Colonic mucosa (tissue), 4 donors: Measurements from ENCODE around the gene CHST2. TPM values are rescaled to one million over a fixed set of nuclear protein-coding genes. Genes with fewer than 3 reads are reported as not detected.

Experiments used
- DNase-seq: peaks from one replicate; pipeline ENCODE4 v3.0.0-alpha.2; 2020
- H3K27ac ChIP-seq: fragments of 200-600 bp; one replicate; pipeline ENCODE4 v1.8.0; 2021
- H3K27me3 ChIP-seq: fragments of 200-600 bp; one replicate; pipeline ENCODE4 v1.8.0; 2021
- H3K36me3 ChIP-seq: fragments of 200-600 bp; one replicate; pipeline ENCODE4 v1.8.0; 2021
- H3K4me1 ChIP-seq: fragments of 200-600 bp; one replicate; pipeline ENCODE4 v1.8.0; 2021; ENCODE audit warnings: mild to moderate bottlenecking
- H3K4me3 ChIP-seq: fragments of 200-600 bp; one replicate; pipeline ENCODE4 v1.8.0; 2021
- H3K9ac ChIP-seq, 2 donors: one replicate each; pipeline ENCODE4 v1.7.0; 2013; ENCODE audit warnings: control low read depth in 2 of 2, low read depth in 2 of 2, low read length in 2 of 2
- H3K9me3 ChIP-seq: fragments of 200-600 bp; one replicate; pipeline ENCODE4 v1.8.0; 2021
- CTCF ChIP-seq: fragments of 200-600 bp; IDR thresholded peaks from one replicate; pipeline ENCODE4 v1.8.0; 2022; ENCODE audit warnings: antibody characterized with exemption, mild to moderate bottlenecking
- intact Hi-C: fragments of 100-400 bp; cut with DNase I; formaldehyde crosslinking; loops from one replicate; pipeline ENCODE4 v1.14.1; 2022
- total RNA-seq, 2 donors: library from RNA; stranded (reverse); fragmentation: NEBNext Ultra II Directional in 1 of 2; extraction: Animal tissue kit (Norgen Biotek cat#: 25700) in 1 of 2; gene quantifications; one replicate each; pipeline ENCODE4 v1.2.1, GENCODE V29; 2021
- donor health status: healthy.
- donor health status: DM: no; HTN: no; CAD: no.
- donor health status: DM: no; HTN: no; CAD: no.

CHST2 gene
- total RNA-seq, 2 donors from 2014 or later, result 1.8 to 2.5 TPM

- Histone ChIP-seq H3K4me3 (no peak overlapping the region), H3K27ac (no peak overlapping the region), H3K9me3 (no peaks in the 10 kb centered on the region), H3K36me3 (no peaks in the 10 kb centered on the region), H3K4me1 (no peaks in the 10 kb centered on the region), H3K9ac (no peak overlapping the region), H3K27me3 (no peaks in the 10 kb centered on the region)
- no peak for DNase-seq
- no peak for TF ChIP-seq CTCF
- intact Hi-C loops, result no loop called here
These were observed 8.8 kb downstream of the CHST2 start for GRCh38 chr3:143128227-143128955.

GRCh38 chr3:143132246-143132980 is 12.8 kb downstream of the CHST2 start:
- Histone ChIP-seq H3K27ac (no peak overlapping the region), H3K9ac (no peak overlapping the region), H3K4me1 (no peaks in the 10 kb centered on the region), H3K9me3 (no peaks in the 10 kb centered on the region), H3K27me3 (no peaks in the 10 kb centered on the region), H3K4me3 (no peak overlapping the region), H3K36me3 (no peaks in the 10 kb centered on the region)
- intact Hi-C loops, result no loop called here
- no peak for DNase-seq
- no peak for TF ChIP-seq CTCF

GRCh38 chr3:143134471-143134870 is 14.9 kb downstream of the CHST2 start:
- H3K4me1 ChIP-seq, result no peaks in the 10 kb centered on the region

GRCh38 chr3:143135150-143135549 is 15.6 kb downstream of the CHST2 start:
- H3K27ac ChIP-seq, result no peak overlapping the region
- no peaks in the 10 kb centered on the region for H3K9me3 ChIP-seq
- no peak for TF ChIP-seq CTCF
- H3K4me3 ChIP-seq, result no peak overlapping the region
- no peaks in the 10 kb centered on the region for H3K27me3 ChIP-seq
- no peak overlapping the region for H3K9ac ChIP-seq
- DNase-seq, result no peak
- no peaks in the 10 kb centered on the region for H3K4me1 ChIP-seq
- intact Hi-C loops, result no loop called here
- no peaks in the 10 kb centered on the region for H3K36me3 ChIP-seq

More at GRCh38 chr3:143134471-143134870, 14.9 kb downstream of the CHST2 start:
- H3K36me3 ChIP-seq, result no peaks in the 10 kb centered on the region
- intact Hi-C loops, result no loop called here
- no peak overlapping the region for H3K4me3 ChIP-seq
- no peak for DNase-seq
- no peak for TF ChIP-seq CTCF
- no peak overlapping the region for H3K27ac ChIP-seq
- no peaks in the 10 kb centered on the region for H3K9me3 ChIP-seq
- H3K9ac ChIP-seq, result no peak overlapping the region
- no peaks in the 10 kb centered on the region for H3K27me3 ChIP-seq

- no peak overlapping the region for H3K9ac ChIP-seq
- no peaks in the 10 kb centered on the region for H3K27me3 ChIP-seq
- H3K4me3 ChIP-seq, result no peak overlapping the region
- H3K9me3 ChIP-seq, result no peaks in the 10 kb centered on the region
- no peak for TF ChIP-seq CTCF
- intact Hi-C loops, result no loop called here
- H3K27ac ChIP-seq, result no peak overlapping the region
- H3K36me3 ChIP-seq, result no peaks in the 10 kb centered on the region
- no peak for DNase-seq
- no peaks in the 10 kb centered on the region for H3K4me1 ChIP-seq
These were observed 18.0 kb downstream of the CHST2 start for GRCh38 chr3:143137435-143138036.
